ENCODE results near the gene DOCK3.

- TF ChIP-seq POLR2A (IDR thresholded peaks at IDR 0.05; ENCODE audit: low read depth, low read length) (no peak), TAF1 (IDR thresholded peaks at IDR 0.05; ENCODE audit: borderline replicate concordance, low read depth, low read length) (no peak), POLR2AphosphoS5 (IDR thresholded peaks at IDR 0.05; ENCODE audit: low read depth, low read length) (no peak)
These were observed 275.9 kb downstream of the DOCK3 start for GRCh38 chr3:50950591-50950990.
